ENCODE results near the gene NPLOC4.
A peak's percentile ranks its signal among the peaks of the same experiment; 100 is the strongest.

DNA sequence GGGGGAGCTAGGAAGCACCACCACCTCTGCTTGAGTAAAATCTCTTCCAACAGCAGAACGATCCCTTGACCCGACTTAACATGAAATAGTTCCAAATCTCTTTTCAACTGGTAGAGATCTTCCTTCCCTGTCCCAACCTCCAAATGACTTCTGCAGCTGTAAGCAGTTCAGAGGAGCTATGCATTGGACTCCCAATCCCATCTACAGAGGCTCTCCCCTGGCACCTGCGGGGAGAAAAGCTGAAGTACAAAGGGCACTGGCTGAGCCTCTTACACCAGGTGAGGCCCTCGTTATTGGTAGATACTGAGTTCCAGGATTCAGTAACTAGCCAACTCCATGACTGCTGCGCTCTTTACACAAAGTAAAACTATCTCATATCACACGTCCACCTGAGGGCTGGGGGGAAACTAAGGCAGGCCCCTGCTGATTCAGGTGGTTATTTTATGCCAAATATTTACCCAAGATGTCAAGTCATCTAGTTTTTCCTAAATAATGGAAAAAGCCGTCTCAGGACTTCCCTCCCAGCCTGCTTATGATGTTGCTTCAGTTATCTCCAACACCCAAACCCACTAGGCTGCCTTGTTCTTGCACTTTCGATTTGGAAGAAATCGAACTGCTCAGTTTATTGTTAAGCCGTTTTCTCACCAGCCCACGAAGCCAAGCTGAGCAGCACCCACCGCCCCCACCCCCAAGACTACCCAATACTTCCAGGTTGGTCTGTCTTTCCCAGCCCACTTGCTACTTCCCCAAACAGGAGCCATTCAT, 127.5 kb downstream of the NPLOC4 start:
- TF ChIP-seq POLR2A (IDR thresholded peaks at IDR 0.05; ENCODE audit: low read depth, low read length) (peak; percentile 86), POLR2AphosphoS5 (IDR thresholded peaks at IDR 0.05; ENCODE audit: low read depth, low read length) (peak; percentile 96), TAF1 (IDR thresholded peaks at IDR 0.05; ENCODE audit: borderline replicate concordance, low read depth, low read length) (no peak)
